ENCODE measurements around the gene ATP9A.

- TF ChIP-seq CTCF (conservative IDR thresholded peaks at IDR 0.05) (no peak), EZH2 (IDR thresholded peaks at IDR 0.05; ENCODE audit: low read depth) (no peak)
Observed at GRCh38 chr20:51749674-51750036, 18.5 kb downstream of the ATP9A start.
